ENCODE results near the gene EOLA2. TPM values are rescaled to one million over a fixed set of nuclear protein-coding genes. Genes with fewer than 3 reads are reported as not detected.
"Not testable (repeated sequence)": the region's sequence is repeated elsewhere in the genome, so short reads cannot be mapped to it uniquely, and the experiment has no call there.

The EOLA2 gene
- total RNA-seq, 1 donor from 2014 or later = 24.4 TPM

GRCh38 chrX:149940674-149941024, 2.4 kb upstream of the EOLA2 start:
- DNase-seq (ENCODE audit: low read depth) = not testable (repeated sequence)
- peak overlapping the region; percentile 24 for H3K4me3 ChIP-seq (ENCODE audit: low read depth, low read length)
- peak; percentile 40 for TF ChIP-seq CTCF (conservative IDR thresholded peaks at IDR 0.05; ENCODE audit: low read depth, low read length)

GRCh38 chrX:149939905-149940673, 1.8 kb upstream of the EOLA2 start:
- peak overlapping the region; percentile 60 for H3K4me3 ChIP-seq (ENCODE audit: low read depth, low read length)
- no peak for TF ChIP-seq CTCF (conservative IDR thresholded peaks at IDR 0.05; ENCODE audit: low read depth, low read length)
- DNase-seq (ENCODE audit: low read depth) = peak; percentile 74

- peak overlapping the region; percentile 60 for H3K4me3 ChIP-seq (ENCODE audit: low read depth, low read length)
- peak; percentile 25 for DNase-seq (ENCODE audit: low read depth)
- no peak for TF ChIP-seq CTCF (conservative IDR thresholded peaks at IDR 0.05; ENCODE audit: low read depth, low read length)
Measured at GRCh38 chrX:149939655-149939904, 1.3 kb upstream of the EOLA2 start.

GRCh38 chrX:149938881-149939654, 777 bp upstream of the EOLA2 start:
- H3K4me3 ChIP-seq (ENCODE audit: low read depth, low read length) = peak overlapping the region; percentile 84
- DNase-seq (ENCODE audit: low read depth) = peak; percentile 31
- no peak for TF ChIP-seq CTCF (conservative IDR thresholded peaks at IDR 0.05; ENCODE audit: low read depth, low read length)

GRCh38 chrX:149937871-149938426, 342 bp downstream of the EOLA2 start:
- peak overlapping the region; percentile 84 for H3K4me3 ChIP-seq (ENCODE audit: low read depth, low read length)
- DNase-seq (ENCODE audit: low read depth) = no peak
- no peak for TF ChIP-seq CTCF (conservative IDR thresholded peaks at IDR 0.05; ENCODE audit: low read depth, low read length)

GRCh38 chrX:149937328-149937727, 963 bp downstream of the EOLA2 start:
- peak overlapping the region; percentile 84 for H3K4me3 ChIP-seq (ENCODE audit: low read depth, low read length)

GRCh38 chrX:149933547-149933946, 4.7 kb downstream of the EOLA2 start:
- H3K4me3 ChIP-seq (ENCODE audit: low read depth, low read length); DNase-seq (ENCODE audit: low read depth): not testable (repeated sequence)

More at GRCh38 chrX:149937328-149937727, 963 bp downstream of the EOLA2 start:
- DNase-seq (ENCODE audit: low read depth) = not testable (repeated sequence)

- not testable (repeated sequence) for DNase-seq (ENCODE audit: low read depth); H3K4me3 ChIP-seq (ENCODE audit: low read depth, low read length)
Measured at GRCh38 chrX:149932970-149933369, 5.3 kb downstream of the EOLA2 start.

GRCh38 chrX:149932150-149932549, 6.1 kb downstream of the EOLA2 start:
- not testable (repeated sequence) for DNase-seq (ENCODE audit: low read depth); H3K4me3 ChIP-seq (ENCODE audit: low read depth, low read length)

- not testable (repeated sequence) for DNase-seq (ENCODE audit: low read depth); H3K4me3 ChIP-seq (ENCODE audit: low read depth, low read length)
Measured at GRCh38 chrX:149931355-149931754, 6.9 kb downstream of the EOLA2 start.

- not testable (repeated sequence) for DNase-seq (ENCODE audit: low read depth); H3K4me3 ChIP-seq (ENCODE audit: low read depth, low read length)
Measured at GRCh38 chrX:149929400-149929799, 8.9 kb downstream of the EOLA2 start, which contains the start of gene HSFX4. Gene HSFX4, plus strand, starts transcription at chrX:149929573. Its CDS starts 72 bp downstream, at chrX:149929645.

GRCh38 chrX:149928635-149929034, 9.7 kb downstream of the EOLA2 start:
- not testable (repeated sequence) for DNase-seq (ENCODE audit: low read depth); H3K4me3 ChIP-seq (ENCODE audit: low read depth, low read length)

GRCh38 chrX:149927964-149928258, 10.4 kb downstream of the EOLA2 start:
- H3K4me3 ChIP-seq (ENCODE audit: low read depth, low read length) = not testable (repeated sequence)

More at GRCh38 chrX:149927964-149928258, 10.4 kb downstream of the EOLA2 start:
- DNase-seq (ENCODE audit: low read depth) = not testable (repeated sequence)
